ENCODE data around the gene THAP11. TPM values are rescaled to one million over a fixed set of nuclear protein-coding genes. Genes with fewer than 3 reads are reported as not detected.

Gene THAP11
- total RNA-seq, 1 donor from 2014 or later, result 35.5 TPM

GRCh38 chr16:67845291-67846062 is 3.4 kb downstream of the THAP11 start:
- H3K9me3 ChIP-seq (ENCODE audit: control insufficient read depth in 3 of 3, low read length in 3 of 3), result no peaks in the 10 kb centered on the region
- H3K4me1 ChIP-seq (ENCODE audit: control insufficient read depth in 3 of 3, insufficient read depth in 3 of 3, low read length in 3 of 3), result peaks cover 55 to 67% (median 57%) of the 10 kb centered on the region in 3 donors
- peaks cover 0 to 8% (median 0%) of the 10 kb centered on the region in 3 donors for H3K36me3 ChIP-seq (ENCODE audit: control insufficient read depth in 3 of 3, insufficient read depth in 3 of 3, low read length in 3 of 3)
- H3K9ac ChIP-seq (ENCODE audit: low read depth in 1 of 3, low read length in 3 of 3), result peak overlapping the region; percentile 93 to 98 (median 97)
- H3K27me3 ChIP-seq (ENCODE audit: control insufficient read depth in 3 of 3, insufficient read depth in 3 of 3, low read length in 3 of 3), result no peaks in the 10 kb centered on the region
- peak overlapping the region; percentile 71 to 96 (median 88) for H3K4me3 ChIP-seq (ENCODE audit: low read length in 3 of 3)
- H3K27ac ChIP-seq (ENCODE audit: low read depth, low read length), result peak overlapping the region; percentile 95

- peak overlapping the region; percentile 95 for H3K27ac ChIP-seq (ENCODE audit: low read depth, low read length)
- peak overlapping the region; percentile 71 to 96 (median 88) for H3K4me3 ChIP-seq (ENCODE audit: low read length in 3 of 3)
- H3K36me3 ChIP-seq (ENCODE audit: control insufficient read depth in 3 of 3, insufficient read depth in 3 of 3, low read length in 3 of 3), result peaks cover 0 to 9% (median 0%) of the 10 kb centered on the region in 3 donors
- peak overlapping the region; percentile 93 to 98 (median 97) for H3K9ac ChIP-seq (ENCODE audit: low read depth in 1 of 3, low read length in 3 of 3)
- H3K9me3 ChIP-seq (ENCODE audit: control insufficient read depth in 3 of 3, low read length in 3 of 3), result no peaks in the 10 kb centered on the region
- no peaks in the 10 kb centered on the region for H3K27me3 ChIP-seq (ENCODE audit: control insufficient read depth in 3 of 3, insufficient read depth in 3 of 3, low read length in 3 of 3)
- H3K4me1 ChIP-seq (ENCODE audit: control insufficient read depth in 3 of 3, insufficient read depth in 3 of 3, low read length in 3 of 3), result peaks cover 55 to 67% (median 57%) of the 10 kb centered on the region in 3 donors
These were observed 3.9 kb downstream of the THAP11 start for GRCh38 chr16:67846063-67846319.

GRCh38 chr16:67846320-67847063 is 4.4 kb downstream of the THAP11 start, which contains the start of gene NUTF2:
Gene NUTF2, plus strand, starts transcription at chr16:67846933. Its CDS starts 18,198 bp downstream, at chr16:67865131.
- Histone ChIP-seq H3K27ac (ENCODE audit: low read depth, low read length) (peak within 1 kb of the TSS; percentile 95), H3K36me3 (ENCODE audit: control insufficient read depth in 3 of 3, insufficient read depth in 3 of 3, low read length in 3 of 3) (peaks cover 0 to 9% (median 0%) of the 10 kb centered on the region in 3 donors), H3K4me3 (ENCODE audit: low read length in 3 of 3) (peak within 1 kb of the TSS; percentile 85 to 96 (median 88)), H3K4me1 (ENCODE audit: control insufficient read depth in 3 of 3, insufficient read depth in 3 of 3, low read length in 3 of 3) (peaks cover 50 to 64% (median 55%) of the 10 kb centered on the region in 3 donors), H3K27me3 (ENCODE audit: control insufficient read depth in 3 of 3, insufficient read depth in 3 of 3, low read length in 3 of 3) (no peaks in the 10 kb centered on the region), H3K9ac (ENCODE audit: low read depth in 1 of 3, low read length in 3 of 3) (peak within 1 kb of the TSS; percentile 93 to 98 (median 97)), H3K9me3 (ENCODE audit: control insufficient read depth in 3 of 3, low read length in 3 of 3) (no peaks in the 10 kb centered on the region)

GRCh38 chr16:67847064-67847861 is 5.1 kb downstream of the THAP11 start, which contains the start of gene CENPT:
Gene CENPT, minus strand, starts transcription at chr16:67847693. Its CDS starts 13,834 bp downstream, at chr16:67833859.
- peak within 1 kb of the TSS; percentile 95 for H3K27ac ChIP-seq (ENCODE audit: low read depth, low read length)
- peaks cover 0 to 9% (median 0%) of the 10 kb centered on the region in 3 donors for H3K36me3 ChIP-seq (ENCODE audit: control insufficient read depth in 3 of 3, insufficient read depth in 3 of 3, low read length in 3 of 3)
- no peaks in the 10 kb centered on the region for H3K9me3 ChIP-seq (ENCODE audit: control insufficient read depth in 3 of 3, low read length in 3 of 3)
- peaks cover 49 to 61% (median 53%) of the 10 kb centered on the region in 3 donors for H3K4me1 ChIP-seq (ENCODE audit: control insufficient read depth in 3 of 3, insufficient read depth in 3 of 3, low read length in 3 of 3)
- peak within 1 kb of the TSS; percentile 93 to 98 (median 97) for H3K9ac ChIP-seq (ENCODE audit: low read depth in 1 of 3, low read length in 3 of 3)
- peak within 1 kb of the TSS; percentile 85 to 96 (median 88) for H3K4me3 ChIP-seq (ENCODE audit: low read length in 3 of 3)
- H3K27me3 ChIP-seq (ENCODE audit: control insufficient read depth in 3 of 3, insufficient read depth in 3 of 3, low read length in 3 of 3), result no peaks in the 10 kb centered on the region

- Histone ChIP-seq H3K4me1 (ENCODE audit: control insufficient read depth in 3 of 3, insufficient read depth in 3 of 3, low read length in 3 of 3) (peaks cover 45 to 54% (median 47%) of the 10 kb centered on the region in 3 donors), H3K36me3 (ENCODE audit: control insufficient read depth in 3 of 3, insufficient read depth in 3 of 3, low read length in 3 of 3) (peaks cover 0 to 9% (median 0%) of the 10 kb centered on the region in 3 donors)
These were observed 6.0 kb downstream of the THAP11 start for GRCh38 chr16:67848118-67848517.

GRCh38 chr16:67853670-67854069 is 11.6 kb downstream of the THAP11 start:
- no peak overlapping the region for H3K27ac ChIP-seq (ENCODE audit: low read depth, low read length)
- no peak overlapping the region for H3K4me3 ChIP-seq (ENCODE audit: low read length in 3 of 3)
- peaks cover 37 to 42% (median 39%) of the 10 kb centered on the region in 3 donors for H3K4me1 ChIP-seq (ENCODE audit: control insufficient read depth in 3 of 3, insufficient read depth in 3 of 3, low read length in 3 of 3)
- no peaks in the 10 kb centered on the region for H3K9me3 ChIP-seq (ENCODE audit: control insufficient read depth in 3 of 3, low read length in 3 of 3)
- peaks cover 0 to 6% (median 0%) of the 10 kb centered on the region in 3 donors for H3K36me3 ChIP-seq (ENCODE audit: control insufficient read depth in 3 of 3, insufficient read depth in 3 of 3, low read length in 3 of 3)
- H3K27me3 ChIP-seq (ENCODE audit: control insufficient read depth in 3 of 3, insufficient read depth in 3 of 3, low read length in 3 of 3), result no peaks in the 10 kb centered on the region
- no peak overlapping the region for H3K9ac ChIP-seq (ENCODE audit: low read depth in 1 of 3, low read length in 3 of 3)

More at GRCh38 chr16:67848118-67848517, 6.0 kb downstream of the THAP11 start:
- H3K9ac ChIP-seq (ENCODE audit: low read depth in 1 of 3, low read length in 3 of 3), result peak overlapping the region; percentile 93 to 98 (median 97)
- no peaks in the 10 kb centered on the region for H3K27me3 ChIP-seq (ENCODE audit: control insufficient read depth in 3 of 3, insufficient read depth in 3 of 3, low read length in 3 of 3)
- H3K27ac ChIP-seq (ENCODE audit: low read depth, low read length), result peak overlapping the region; percentile 95
- H3K4me3 ChIP-seq (ENCODE audit: low read length in 3 of 3), result peak overlapping the region; percentile 85 to 96 (median 87)
- no peaks in the 10 kb centered on the region for H3K9me3 ChIP-seq (ENCODE audit: control insufficient read depth in 3 of 3, low read length in 3 of 3)

- Histone ChIP-seq H3K9me3 (ENCODE audit: control insufficient read depth in 3 of 3, low read length in 3 of 3) (no peaks in the 10 kb centered on the region), H3K9ac (ENCODE audit: low read depth in 1 of 3, low read length in 3 of 3) (peak overlapping the region in 2 of 3 donors; percentile 57 to 59), H3K4me1 (ENCODE audit: control insufficient read depth in 3 of 3, insufficient read depth in 3 of 3, low read length in 3 of 3) (peaks cover 40 to 46% (median 41%) of the 10 kb centered on the region in 3 donors), H3K4me3 (ENCODE audit: low read length in 3 of 3) (no peak overlapping the region), H3K36me3 (ENCODE audit: control insufficient read depth in 3 of 3, insufficient read depth in 3 of 3, low read length in 3 of 3) (peaks cover 0 to 3% (median 0%) of the 10 kb centered on the region in 3 donors), H3K27me3 (ENCODE audit: control insufficient read depth in 3 of 3, insufficient read depth in 3 of 3, low read length in 3 of 3) (no peaks in the 10 kb centered on the region), H3K27ac (ENCODE audit: low read depth, low read length) (peak overlapping the region; percentile 31)
These were observed 13.7 kb downstream of the THAP11 start for GRCh38 chr16:67855789-67856188.

- H3K4me3 ChIP-seq (ENCODE audit: low read length in 3 of 3), result no peak overlapping the region
- H3K27me3 ChIP-seq (ENCODE audit: control insufficient read depth in 3 of 3, insufficient read depth in 3 of 3, low read length in 3 of 3), result no peaks in the 10 kb centered on the region
- H3K36me3 ChIP-seq (ENCODE audit: control insufficient read depth in 3 of 3, insufficient read depth in 3 of 3, low read length in 3 of 3), result peaks cover 0 to 3% (median 0%) of the 10 kb centered on the region in 3 donors
- peaks cover 53 to 59% (median 54%) of the 10 kb centered on the region in 3 donors for H3K4me1 ChIP-seq (ENCODE audit: control insufficient read depth in 3 of 3, insufficient read depth in 3 of 3, low read length in 3 of 3)
- H3K27ac ChIP-seq (ENCODE audit: low read depth, low read length), result peak overlapping the region; percentile 90
- H3K9ac ChIP-seq (ENCODE audit: low read depth in 1 of 3, low read length in 3 of 3), result peak overlapping the region in 1 of 3 donors; percentile 0
- no peaks in the 10 kb centered on the region for H3K9me3 ChIP-seq (ENCODE audit: control insufficient read depth in 3 of 3, low read length in 3 of 3)
These were observed 14.9 kb downstream of the THAP11 start for GRCh38 chr16:67856927-67857546.
